HepG2 (cell line): ENCODE results near the gene CD40. TPM values are rescaled to one million over a fixed set of nuclear protein-coding genes. Genes with fewer than 3 reads are reported as not detected.

Experiments
- CENPT ChIP-seq: sonication (generic); formaldehyde crosslinking; IDR thresholded peaks from 2 replicates; pipeline ENCODE4 v1.8.0; 2022; ENCODE audit warnings: low read depth, mild to moderate bottlenecking, moderate library complexity, missing genetic modification reagents
- EEA1 ChIP-seq: sonication (generic); formaldehyde crosslinking; IDR thresholded peaks from 2 replicates; pipeline ENCODE4 v1.5.1; 2020; ENCODE audit warnings: mild to moderate bottlenecking, missing genetic modification reagents, borderline replicate concordance
- HNRNPH1 ChIP-seq: fragments of 200-400 bp; formaldehyde crosslinking; optimal IDR thresholded peaks from 2 replicates; pipeline ENCODE3; 2017; ENCODE audit warnings: mild to moderate bottlenecking, low read depth, low read length
- HNRNPLL ChIP-seq: fragments of 200-400 bp; formaldehyde crosslinking; IDR thresholded peaks from 2 replicates; pipeline ENCODE4 v1.6.1; 2017; ENCODE audit warnings: mild to moderate bottlenecking, low read depth, low read length; ENCODE audit not compliant: poor library complexity, severe bottlenecking
- POLR2A ChIP-seq, 2 experiments: IDR thresholded peaks; 2 replicates each; pipeline ENCODE4 v1.6.1; 2011; ENCODE audit warnings: low read depth in 2 of 2, low read length in 2 of 2, mild to moderate bottlenecking in 1 of 2, moderate library complexity in 1 of 2; ENCODE audit not compliant: insufficient read depth in 1 of 2
- POLR2AphosphoS2 ChIP-seq: IDR thresholded peaks from 2 replicates; pipeline ENCODE4 v1.6.1; 2011; ENCODE audit warnings: low read depth, low read length, improper control_type of control experiment
- RFX3 ChIP-seq: IDR thresholded peaks from 2 replicates; pipeline ENCODE4 v1.6.1; 2016; ENCODE audit warnings: missing biosample characterization, missing genetic modification reagents
- SMYD3 ChIP-seq: sonication (generic); formaldehyde crosslinking; IDR thresholded peaks from 2 replicates; pipeline ENCODE4 v1.8.1; 2023; ENCODE audit warnings: mild to moderate bottlenecking, missing genetic modification reagents
- THAP11 ChIP-seq: IDR thresholded peaks from 2 replicates; pipeline ENCODE4 v1.6.1; 2016; ENCODE audit warnings: missing biosample characterization, missing genetic modification reagents
- ZBTB20 ChIP-seq: sonication (generic); formaldehyde crosslinking; IDR thresholded peaks from 2 replicates; pipeline ENCODE4 v1.8.1; 2023; ENCODE audit warnings: missing genetic modification reagents, low read depth, mild to moderate bottlenecking, borderline replicate concordance
- ZNF30 ChIP-seq: sonication (generic); formaldehyde crosslinking; IDR thresholded peaks from 2 replicates; pipeline ENCODE4 v1.5.0; 2020; ENCODE audit warnings: mild to moderate bottlenecking, missing genetic modification reagents
- ZNF33B ChIP-seq: sonication (generic); formaldehyde crosslinking; IDR thresholded peaks from 2 replicates; pipeline ENCODE4 v1.5.1; 2020; ENCODE audit warnings: mild to moderate bottlenecking, missing genetic modification reagents
- ZNF430 ChIP-seq: sonication (generic); formaldehyde crosslinking; IDR thresholded peaks from 2 replicates; pipeline ENCODE4 v1.9.0; 2021; ENCODE audit warnings: mild to moderate bottlenecking, missing genetic modification reagents
- ZNF567 ChIP-seq: sonication (generic); formaldehyde crosslinking; IDR thresholded peaks from 2 replicates; pipeline ENCODE4 v1.8.1; 2023; ENCODE audit warnings: mild to moderate bottlenecking, missing genetic modification reagents, borderline replicate concordance
- ZNF782 ChIP-seq: sonication (generic); formaldehyde crosslinking; IDR thresholded peaks from 2 replicates; pipeline ENCODE4 v1.4.0; 2020; ENCODE audit warnings: missing genetic modification reagents, mild to moderate bottlenecking, borderline replicate concordance
- polyA plus RNA-seq, 8 experiments: library from polyadenylated mRNA; depleted of rRNA in 3 of 8; stranded (reverse) in 7 of 8; unstranded in 1 of 8; fragments of >200 nt; fragmentation: Illumina TruSeq in 4 of 8; extraction: Trizol in 4 of 8; gene quantifications; 2 replicates each; pipeline versions ENCODE4 v1.2.1 to v1.2.3, GENCODE V29; 2011 to 2016; ENCODE audit warnings: low read depth in 4 of 8, missing spikeins in 1 of 8, mixed read lengths in 1 of 8; ENCODE audit not compliant: insufficient read depth in 1 of 8
- total RNA-seq, 5 experiments: library from RNA; depleted of rRNA; stranded (reverse); fragments of >200 nt; fragmentation: Illumina TruSeq; extraction: Trizol; gene quantifications; 2 replicates each; pipeline ENCODE4 v1.2.3, GENCODE V29; 2016; ENCODE audit warnings: low read depth in 1 of 5
- TF ChIP-seq, protein P1 (sequence below): sonication (generic); formaldehyde crosslinking; IDR thresholded peaks from 2 replicates; pipeline ENCODE4 v1.4.0; 2020; ENCODE audit warnings: missing genetic modification reagents
- TF ChIP-seq, protein P2 (sequence below): fragments of 450-650 bp; IDR thresholded peaks from 2 replicates; pipeline ENCODE4 v1.6.1; 2016
- TF ChIP-seq, protein P3 (sequence below): sonication (generic); formaldehyde crosslinking; IDR thresholded peaks from 2 replicates; pipeline ENCODE4 v1.5.1; 2020; ENCODE audit warnings: missing genetic modification reagents, mild to moderate bottlenecking, borderline replicate concordance
- TF ChIP-seq, protein P4 (sequence below): sonication (generic); formaldehyde crosslinking; IDR thresholded peaks from 2 replicates; pipeline ENCODE4 v1.4.0; 2020; ENCODE audit warnings: missing genetic modification reagents, borderline replicate concordance
- TF ChIP-seq, protein P5 (sequence below): sonication (generic); formaldehyde crosslinking; IDR thresholded peaks from 2 replicates; pipeline ENCODE4 v1.4.0; 2020; ENCODE audit warnings: mild to moderate bottlenecking, missing genetic modification reagents
- TF ChIP-seq, protein P6 (sequence below): sonication (generic); formaldehyde crosslinking; IDR thresholded peaks from 2 replicates; pipeline ENCODE4 v1.9.0; 2022; ENCODE audit warnings: missing genetic modification reagents, mild to moderate bottlenecking, borderline replicate concordance

Gene CD40
- total and polyA plus RNA-seq, 2 of the 13 experiments (the other 11 are each of a cell fraction or from before 2014, with no cell fraction given) = 4.6 to 13.4 TPM

DNA sequence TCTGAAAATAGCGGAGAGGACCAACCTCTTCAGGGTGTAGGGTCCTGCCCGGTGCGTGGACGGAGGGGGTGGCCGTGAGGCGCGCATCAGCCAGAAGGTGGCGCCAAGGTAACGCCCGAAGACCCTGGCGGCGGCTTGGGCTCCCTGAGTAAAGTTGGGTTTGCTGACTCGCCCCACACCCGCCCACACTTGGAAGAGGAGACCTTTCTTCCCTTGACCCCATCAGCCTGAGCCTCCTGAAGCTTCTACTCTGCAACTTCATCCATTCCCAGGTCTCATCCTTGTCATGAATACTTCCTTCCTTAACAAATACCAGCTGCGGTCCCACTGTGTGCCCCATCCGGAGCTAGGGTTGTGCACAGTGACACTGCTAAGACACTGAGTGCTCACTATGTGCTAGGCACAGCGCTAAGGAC lies 14.6 kb downstream of the CD40 start (continued):
- TF ChIP-seq, protein P1, sequence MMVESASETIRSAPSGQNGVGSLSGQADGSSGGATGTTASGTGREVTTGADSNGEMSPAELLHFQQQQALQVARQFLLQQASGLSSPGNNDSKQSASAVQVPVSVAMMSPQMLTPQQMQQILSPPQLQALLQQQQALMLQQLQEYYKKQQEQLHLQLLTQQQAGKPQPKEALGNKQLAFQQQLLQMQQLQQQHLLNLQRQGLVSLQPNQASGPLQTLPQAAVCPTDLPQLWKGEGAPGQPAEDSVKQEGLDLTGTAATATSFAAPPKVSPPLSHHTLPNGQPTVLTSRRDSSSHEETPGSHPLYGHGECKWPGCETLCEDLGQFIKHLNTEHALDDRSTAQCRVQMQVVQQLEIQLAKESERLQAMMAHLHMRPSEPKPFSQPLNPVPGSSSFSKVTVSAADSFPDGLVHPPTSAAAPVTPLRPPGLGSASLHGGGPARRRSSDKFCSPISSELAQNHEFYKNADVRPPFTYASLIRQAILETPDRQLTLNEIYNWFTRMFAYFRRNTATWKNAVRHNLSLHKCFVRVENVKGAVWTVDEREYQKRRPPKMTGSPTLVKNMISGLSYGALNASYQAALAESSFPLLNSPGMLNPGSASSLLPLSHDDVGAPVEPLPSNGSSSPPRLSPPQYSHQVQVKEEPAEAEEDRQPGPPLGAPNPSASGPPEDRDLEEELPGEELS (CRISPR knock-in tag) = no peak
- TF ChIP-seq HNRNPH1 (no peak), SMYD3 (CRISPR knock-in tag) (no peak), RFX3 (CRISPR knock-in tag) (no peak), CENPT (CRISPR knock-in tag) (no peak), POLR2AphosphoS2 (no peak), ZNF567 (CRISPR knock-in tag) (0 out of 2 replicates have a peak, but pooled peaks have one; percentile 32), ZNF430 (CRISPR knock-in tag) (no peak), ZBTB20 (no peak), ZNF782 (CRISPR knock-in tag) (no peak), EEA1 (no peak), HNRNPLL (no peak), ZNF33B (no peak), THAP11 (CRISPR knock-in tag) (no peak), ZNF30 (CRISPR knock-in tag) (no peak), POLR2A (IDR thresholded peaks at IDR 0.05; ENCODE audit: insufficient read depth in 1 of 2, low read depth in 2 of 2, low read length in 2 of 2) (no peak)
- TF ChIP-seq, protein P2, sequence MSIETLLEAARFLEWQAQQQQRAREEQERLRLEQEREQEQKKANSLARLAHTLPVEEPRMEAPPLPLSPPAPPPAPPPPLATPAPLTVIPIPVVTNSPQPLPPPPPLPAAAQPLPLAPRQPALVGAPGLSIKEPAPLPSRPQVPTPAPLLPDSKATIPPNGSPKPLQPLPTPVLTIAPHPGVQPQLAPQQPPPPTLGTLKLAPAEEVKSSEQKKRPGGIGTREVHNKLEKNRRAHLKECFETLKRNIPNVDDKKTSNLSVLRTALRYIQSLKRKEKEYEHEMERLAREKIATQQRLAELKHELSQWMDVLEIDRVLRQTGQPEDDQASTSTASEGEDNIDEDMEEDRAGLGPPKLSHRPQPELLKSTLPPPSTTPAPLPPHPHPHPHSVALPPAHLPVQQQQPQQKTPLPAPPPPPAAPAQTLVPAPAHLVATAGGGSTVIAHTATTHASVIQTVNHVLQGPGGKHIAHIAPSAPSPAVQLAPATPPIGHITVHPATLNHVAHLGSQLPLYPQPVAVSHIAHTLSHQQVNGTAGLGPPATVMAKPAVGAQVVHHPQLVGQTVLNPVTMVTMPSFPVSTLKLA = no peak
- TF ChIP-seq, protein P3, sequence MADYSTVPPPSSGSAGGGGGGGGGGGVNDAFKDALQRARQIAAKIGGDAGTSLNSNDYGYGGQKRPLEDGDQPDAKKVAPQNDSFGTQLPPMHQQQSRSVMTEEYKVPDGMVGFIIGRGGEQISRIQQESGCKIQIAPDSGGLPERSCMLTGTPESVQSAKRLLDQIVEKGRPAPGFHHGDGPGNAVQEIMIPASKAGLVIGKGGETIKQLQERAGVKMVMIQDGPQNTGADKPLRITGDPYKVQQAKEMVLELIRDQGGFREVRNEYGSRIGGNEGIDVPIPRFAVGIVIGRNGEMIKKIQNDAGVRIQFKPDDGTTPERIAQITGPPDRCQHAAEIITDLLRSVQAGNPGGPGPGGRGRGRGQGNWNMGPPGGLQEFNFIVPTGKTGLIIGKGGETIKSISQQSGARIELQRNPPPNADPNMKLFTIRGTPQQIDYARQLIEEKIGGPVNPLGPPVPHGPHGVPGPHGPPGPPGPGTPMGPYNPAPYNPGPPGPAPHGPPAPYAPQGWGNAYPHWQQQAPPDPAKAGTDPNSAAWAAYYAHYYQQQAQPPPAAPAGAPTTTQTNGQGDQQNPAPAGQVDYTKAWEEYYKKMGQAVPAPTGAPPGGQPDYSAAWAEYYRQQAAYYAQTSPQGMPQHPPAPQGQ (CRISPR knock-in tag) = no peak
- TF ChIP-seq, protein P4, sequence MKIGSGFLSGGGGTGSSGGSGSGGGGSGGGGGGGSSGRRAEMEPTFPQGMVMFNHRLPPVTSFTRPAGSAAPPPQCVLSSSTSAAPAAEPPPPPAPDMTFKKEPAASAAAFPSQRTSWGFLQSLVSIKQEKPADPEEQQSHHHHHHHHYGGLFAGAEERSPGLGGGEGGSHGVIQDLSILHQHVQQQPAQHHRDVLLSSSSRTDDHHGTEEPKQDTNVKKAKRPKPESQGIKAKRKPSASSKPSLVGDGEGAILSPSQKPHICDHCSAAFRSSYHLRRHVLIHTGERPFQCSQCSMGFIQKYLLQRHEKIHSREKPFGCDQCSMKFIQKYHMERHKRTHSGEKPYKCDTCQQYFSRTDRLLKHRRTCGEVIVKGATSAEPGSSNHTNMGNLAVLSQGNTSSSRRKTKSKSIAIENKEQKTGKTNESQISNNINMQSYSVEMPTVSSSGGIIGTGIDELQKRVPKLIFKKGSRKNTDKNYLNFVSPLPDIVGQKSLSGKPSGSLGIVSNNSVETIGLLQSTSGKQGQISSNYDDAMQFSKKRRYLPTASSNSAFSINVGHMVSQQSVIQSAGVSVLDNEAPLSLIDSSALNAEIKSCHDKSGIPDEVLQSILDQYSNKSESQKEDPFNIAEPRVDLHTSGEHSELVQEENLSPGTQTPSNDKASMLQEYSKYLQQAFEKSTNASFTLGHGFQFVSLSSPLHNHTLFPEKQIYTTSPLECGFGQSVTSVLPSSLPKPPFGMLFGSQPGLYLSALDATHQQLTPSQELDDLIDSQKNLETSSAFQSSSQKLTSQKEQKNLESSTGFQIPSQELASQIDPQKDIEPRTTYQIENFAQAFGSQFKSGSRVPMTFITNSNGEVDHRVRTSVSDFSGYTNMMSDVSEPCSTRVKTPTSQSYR = no peak
- TF ChIP-seq, protein P5, sequence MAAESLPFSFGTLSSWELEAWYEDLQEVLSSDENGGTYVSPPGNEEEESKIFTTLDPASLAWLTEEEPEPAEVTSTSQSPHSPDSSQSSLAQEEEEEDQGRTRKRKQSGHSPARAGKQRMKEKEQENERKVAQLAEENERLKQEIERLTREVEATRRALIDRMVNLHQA (CRISPR knock-in tag) = no peak
- TF ChIP-seq, protein P6, sequence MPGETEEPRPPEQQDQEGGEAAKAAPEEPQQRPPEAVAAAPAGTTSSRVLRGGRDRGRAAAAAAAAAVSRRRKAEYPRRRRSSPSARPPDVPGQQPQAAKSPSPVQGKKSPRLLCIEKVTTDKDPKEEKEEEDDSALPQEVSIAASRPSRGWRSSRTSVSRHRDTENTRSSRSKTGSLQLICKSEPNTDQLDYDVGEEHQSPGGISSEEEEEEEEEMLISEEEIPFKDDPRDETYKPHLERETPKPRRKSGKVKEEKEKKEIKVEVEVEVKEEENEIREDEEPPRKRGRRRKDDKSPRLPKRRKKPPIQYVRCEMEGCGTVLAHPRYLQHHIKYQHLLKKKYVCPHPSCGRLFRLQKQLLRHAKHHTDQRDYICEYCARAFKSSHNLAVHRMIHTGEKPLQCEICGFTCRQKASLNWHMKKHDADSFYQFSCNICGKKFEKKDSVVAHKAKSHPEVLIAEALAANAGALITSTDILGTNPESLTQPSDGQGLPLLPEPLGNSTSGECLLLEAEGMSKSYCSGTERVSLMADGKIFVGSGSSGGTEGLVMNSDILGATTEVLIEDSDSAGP (CRISPR knock-in tag) = peak; percentile 31; the same call in 1 of the 2 replicates
